Endothelial cell of umbilical vein (primary cell): Measurements from ENCODE around the gene EEF1AKMT3. TPM values are rescaled to one million over a fixed set of nuclear protein-coding genes. Genes with fewer than 3 reads are reported as not detected.

Experiments used
- BruUV-seq: library from RNA; stranded (reverse); fragments of 400-500 nt; replicated peaks from 2 replicates; lab custom pipeline; 2021; lab: Mats Ljungman, UMichigan
- CTCF ChIA-PET: fragments of 300-600, 350-600 bp; sonication (Branson Sonifier 250); formaldehyde crosslinking; loops from one replicate; lab custom pipeline; 2021; ENCODE audit warnings: antibody characterized with exemption, inconsistent platforms; lab: Charles Lee
- POLR2A ChIA-PET: fragments of 300-600, 350-600 bp; sonication (Branson Sonifier 250); formaldehyde crosslinking; loops from one replicate; lab custom pipeline; 2021; ENCODE audit warnings: antibody characterized with exemption, inconsistent platforms; lab: Charles Lee
- DNase-seq: peaks from one replicate; pipeline ENCODE4 v3.0.0-alpha.2; 2011; ENCODE audit warnings: low read depth, low spot score
- FAIRE-seq: peaks from 2 replicates; lab custom pipeline; 2011; peaks lifted over from hg19 to GRCh38; lab: Jason Lieb, UNC
- H2AFZ ChIP-seq: 2 replicates; pipeline ENCODE4 v1.6.0; 2012; ENCODE audit warnings: low read depth, low read length, control low read depth, inconsistent platforms
- H3K27ac ChIP-seq: 2 replicates; pipeline ENCODE4 v1.5.1; 2011; ENCODE audit warnings: low read depth, mild to moderate bottlenecking, control low read depth, low read length, moderate library complexity; ENCODE audit not compliant: insufficient read depth
- H3K27me3 ChIP-seq, 2 experiments: 2 replicates each; pipeline versions ENCODE4 v1.6.0 to v1.6.1; 2011; ENCODE audit warnings: low read length in 2 of 2, mixed read lengths in 1 of 2; ENCODE audit not compliant: control insufficient read depth in 2 of 2, insufficient read depth in 2 of 2
- H3K36me3 ChIP-seq, 2 experiments: 2 replicates in 1 of 2; 3 replicates in 1 of 2; pipeline ENCODE4 v1.5.1; 2011; ENCODE audit warnings: low read length in 2 of 2, mild to moderate bottlenecking in 1 of 2, moderate library complexity in 1 of 2; ENCODE audit not compliant: control insufficient read depth in 2 of 2, insufficient read depth in 2 of 2; ENCODE audit errors: extremely low read depth in 1 of 2
- H3K4me1 ChIP-seq: 3 replicates; pipeline ENCODE4 v1.5.1; 2011; ENCODE audit warnings: mild to moderate bottlenecking, low read length; ENCODE audit not compliant: control insufficient read depth, insufficient read depth; ENCODE audit errors: extremely low read depth
- H3K4me2 ChIP-seq: 2 replicates; pipeline ENCODE4 v1.6.1; 2011; ENCODE audit warnings: low read length, control low read depth, mixed read lengths; ENCODE audit not compliant: insufficient read depth
- H3K4me3 ChIP-seq, 3 experiments: fragments of 200-600 bp in 1 of 3; sonication (generic), shearing (Covaris generic) in 1 of 3; replicated peaks in 1 of 3; 2 replicates each; pipeline ENCODE4 v1.5.1; 2011 to 2016; ENCODE audit warnings: control low read depth in 3 of 3, low read length in 3 of 3, mild to moderate bottlenecking in 2 of 3, inconsistent platforms in 1 of 3, low read depth in 1 of 3, moderate library complexity in 1 of 3; ENCODE audit not compliant: insufficient read depth in 1 of 3
- H3K79me2 ChIP-seq: 2 replicates; pipeline ENCODE4 v1.6.0; 2012; ENCODE audit warnings: low read length, inconsistent platforms; ENCODE audit not compliant: control insufficient read depth, insufficient read depth
- H3K9ac ChIP-seq: replicated peaks from 2 replicates; pipeline ENCODE3; 2011; ENCODE audit warnings: low read length, control low read depth; ENCODE audit not compliant: insufficient read depth; ENCODE audit errors: extremely low read depth
- H3K9me1 ChIP-seq: replicated peaks from 3 replicates; pipeline ENCODE4 v1.6.0; 2011; ENCODE audit warnings: mild to moderate bottlenecking, low read length; ENCODE audit not compliant: control insufficient read depth, insufficient read depth; ENCODE audit errors: extremely low read depth
- H3K9me3 ChIP-seq: replicated peaks from 2 replicates; pipeline ENCODE4 v1.5.1; 2012; ENCODE audit warnings: low read length, inconsistent platforms; ENCODE audit not compliant: control insufficient read depth, insufficient read depth
- H4K20me1 ChIP-seq: replicated peaks from 2 replicates; pipeline ENCODE3; 2011; ENCODE audit warnings: mild to moderate bottlenecking, low read length; ENCODE audit not compliant: control insufficient read depth, insufficient read depth; ENCODE audit errors: extremely low read depth
- EZH2 ChIP-seq: IDR thresholded peaks from 2 replicates; pipeline ENCODE4 v1.6.1; 2012; ENCODE audit warnings: borderline replicate concordance, low read depth, mild to moderate bottlenecking, moderate library complexity, low read length, inconsistent platforms; ENCODE audit not compliant: severe bottlenecking
- FOS ChIP-seq: IDR thresholded peaks from 2 replicates; pipeline ENCODE4 v1.6.1; 2011; ENCODE audit warnings: mild to moderate bottlenecking, low read length, moderate library complexity, borderline replicate concordance; ENCODE audit not compliant: insufficient read depth
- GATA2 ChIP-seq: IDR thresholded peaks from 2 replicates; pipeline ENCODE4 v1.7.0; 2011; ENCODE audit warnings: low read depth, mild to moderate bottlenecking, moderate library complexity, mixed read lengths, low read length; ENCODE audit not compliant: insufficient read length, insufficient read depth
- JUN ChIP-seq: IDR thresholded peaks from 2 replicates; pipeline ENCODE4 v1.6.1; 2011; ENCODE audit warnings: borderline replicate concordance, low read depth; ENCODE audit not compliant: insufficient read length, insufficient read depth
- MYC ChIP-seq: IDR thresholded peaks from one replicate; pipeline ENCODE4 v1.6.1; 2011; ENCODE audit warnings: mild to moderate bottlenecking, low read depth, low read length
- POLR2A ChIP-seq: IDR thresholded peaks from 2 replicates; pipeline ENCODE4 v1.6.1; 2012; ENCODE audit warnings: low read depth, mild to moderate bottlenecking, control low read depth, low read length
- POLR2AphosphoS5 ChIP-seq: IDR thresholded peaks from 2 replicates; pipeline ENCODE4 v1.6.1; 2012; ENCODE audit warnings: low read depth, mild to moderate bottlenecking, control low read depth, low read length, moderate library complexity; ENCODE audit not compliant: insufficient read depth
- dilution Hi-C: fragments of 300-500 bp; cut with MboI; formaldehyde crosslinking; loops from one replicate; pipeline ENCODE4 v1.15.0; 2019; ENCODE audit warnings: low sequenced_read_pairs; ENCODE audit not compliant: extremely low pct_ligation_motif_present
- intact Hi-C: fragments of 100-400 bp; cut with micrococcal nuclease; formaldehyde crosslinking; loops from one replicate; pipeline ENCODE4 v1.10.0; 2022
- polyA plus RNA-seq, 4 experiments: library from polyadenylated mRNA; depleted of rRNA in 3 of 4; stranded (reverse) in 3 of 4; unstranded in 1 of 4; fragments of >200 nt; gene quantifications; 2 replicates each; pipeline versions ENCODE4 v1.2.1 to v1.2.3, GENCODE V29; 2011 to 2012; ENCODE audit warnings: missing spikeins in 1 of 4
- total RNA-seq: library from RNA; stranded (reverse); gene quantifications from 2 replicates; pipeline ENCODE4 v1.2.3, GENCODE V29; 2021
- TF ChIP-seq, protein P1 (sequence below), 2 donors: IDR thresholded peaks; 1 replicate in 1 of 2; 2 replicates in 1 of 2; pipeline ENCODE4 v1.5.1; 2011; ENCODE audit warnings: low read length in 2 of 2, mild to moderate bottlenecking in 2 of 2, moderate library complexity in 2 of 2, control low read depth in 1 of 2, inconsistent platforms in 1 of 2, low read depth in 1 of 2; ENCODE audit not compliant: insufficient read depth in 1 of 2; ENCODE audit errors: extremely low read depth in 1 of 2
- TF ChIP-seq, protein P2 (sequence below): IDR thresholded peaks from 2 replicates; pipeline ENCODE4 v1.6.1; 2011; ENCODE audit not compliant: insufficient read depth, insufficient read length

EEF1AKMT3 gene
- total and polyA plus RNA-seq, 2 donors (not counting 3 experiments of a cell fraction or from before 2014, with no cell fraction given): 7.9 to 8.8 TPM

DNA sequence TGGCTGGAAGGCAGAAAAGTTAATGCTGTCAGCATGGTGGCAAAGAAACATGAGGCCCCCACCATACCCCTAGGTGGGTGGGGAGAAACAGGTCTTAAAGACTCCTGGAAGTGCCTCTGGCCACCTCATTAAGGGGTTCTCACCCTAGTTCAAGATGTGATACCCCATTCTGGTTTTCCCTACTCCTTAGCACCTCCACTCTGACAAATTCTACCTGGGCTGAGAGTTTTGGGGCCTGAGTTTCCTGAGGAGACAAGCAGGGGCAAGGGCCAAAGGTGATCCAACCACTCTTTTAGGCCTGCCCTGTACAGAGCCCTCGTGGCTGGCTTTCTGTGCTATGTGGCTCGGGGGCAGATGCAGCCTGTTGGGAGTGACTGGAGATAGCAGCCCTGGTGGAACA is 54.0 kb downstream of the EEF1AKMT3 start:
- dilution Hi-C loops: no loop called here
- no peak overlapping the region for H3K9ac ChIP-seq
- peaks cover 36 to 65% of the 10 kb centered on the region in 2 experiments for H3K36me3 ChIP-seq
- peaks cover 22% of the 10 kb centered on the region for H3K79me2 ChIP-seq
- no peaks in the 10 kb centered on the region for H3K4me1 ChIP-seq
- TF ChIP-seq, protein P1, sequence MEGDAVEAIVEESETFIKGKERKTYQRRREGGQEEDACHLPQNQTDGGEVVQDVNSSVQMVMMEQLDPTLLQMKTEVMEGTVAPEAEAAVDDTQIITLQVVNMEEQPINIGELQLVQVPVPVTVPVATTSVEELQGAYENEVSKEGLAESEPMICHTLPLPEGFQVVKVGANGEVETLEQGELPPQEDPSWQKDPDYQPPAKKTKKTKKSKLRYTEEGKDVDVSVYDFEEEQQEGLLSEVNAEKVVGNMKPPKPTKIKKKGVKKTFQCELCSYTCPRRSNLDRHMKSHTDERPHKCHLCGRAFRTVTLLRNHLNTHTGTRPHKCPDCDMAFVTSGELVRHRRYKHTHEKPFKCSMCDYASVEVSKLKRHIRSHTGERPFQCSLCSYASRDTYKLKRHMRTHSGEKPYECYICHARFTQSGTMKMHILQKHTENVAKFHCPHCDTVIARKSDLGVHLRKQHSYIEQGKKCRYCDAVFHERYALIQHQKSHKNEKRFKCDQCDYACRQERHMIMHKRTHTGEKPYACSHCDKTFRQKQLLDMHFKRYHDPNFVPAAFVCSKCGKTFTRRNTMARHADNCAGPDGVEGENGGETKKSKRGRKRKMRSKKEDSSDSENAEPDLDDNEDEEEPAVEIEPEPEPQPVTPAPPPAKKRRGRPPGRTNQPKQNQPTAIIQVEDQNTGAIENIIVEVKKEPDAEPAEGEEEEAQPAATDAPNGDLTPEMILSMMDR (IDR thresholded peaks at IDR 0.05; ENCODE audit: extremely low read depth in 1 of 2, insufficient read depth in 1 of 2, low read depth in 1 of 2, low read length in 2 of 2): no peak
- TF ChIP-seq MYC (no peak), EZH2 (no peak), FOS (no peak), JUN (no peak), POLR2AphosphoS5 (no peak), POLR2A (no peak), GATA2 (no peak)
- TF ChIP-seq, protein P2, sequence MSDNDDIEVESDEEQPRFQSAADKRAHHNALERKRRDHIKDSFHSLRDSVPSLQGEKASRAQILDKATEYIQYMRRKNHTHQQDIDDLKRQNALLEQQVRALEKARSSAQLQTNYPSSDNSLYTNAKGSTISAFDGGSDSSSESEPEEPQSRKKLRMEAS: no peak
- no peak overlapping the region for H3K4me2 ChIP-seq
- intact Hi-C loops: no loop called here
- no peak overlapping the region for H2AFZ ChIP-seq
- H3K9me3 ChIP-seq: no peaks in the 10 kb centered on the region
- DNase-seq: no peak
- peaks cover 2% of the 10 kb centered on the region for H4K20me1 ChIP-seq
- FAIRE-seq: no peak
- ChIA-PET POLR2A (no interaction called here), CTCF (interaction anchor here (1.1 kb wide), 1 partner anchor 72 kb away, joined by 3 read pairs; no protein-coding TSS in a partner anchor)
- no peak overlapping the region for H3K27ac ChIP-seq
- H3K9me1 ChIP-seq: no peaks in the 10 kb centered on the region
- H3K27me3 ChIP-seq: no peaks in the 10 kb centered on the region
- no TSS peak for BruUV-seq
- no peak overlapping the region for H3K4me3 ChIP-seq
